Measurements from ENCODE around the gene ZFR2.

DNA sequence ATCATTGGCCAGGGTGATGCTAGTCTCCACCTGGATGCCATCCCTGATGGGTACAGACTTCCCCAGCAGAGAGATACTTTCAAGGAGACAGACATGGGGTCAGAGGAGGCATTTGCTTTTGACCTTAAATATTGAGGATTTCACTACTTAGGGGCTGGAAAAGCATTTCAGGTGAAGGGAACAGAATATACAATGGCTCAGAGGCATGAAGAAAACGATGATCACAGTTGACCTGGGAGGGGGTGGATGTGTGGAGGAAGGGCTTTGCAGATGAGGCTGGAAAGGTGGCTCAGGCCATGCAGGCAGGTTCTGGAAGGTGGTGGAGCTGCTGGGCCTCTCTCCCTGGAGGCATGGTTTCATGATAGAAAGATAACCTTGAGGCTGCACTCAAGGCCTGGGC is 86.5 kb downstream of the ZFR2 start:
- TF ChIP-seq POLR2A (IDR thresholded peaks at IDR 0.05) = no peak
- TF ChIP-seq, protein P1, sequence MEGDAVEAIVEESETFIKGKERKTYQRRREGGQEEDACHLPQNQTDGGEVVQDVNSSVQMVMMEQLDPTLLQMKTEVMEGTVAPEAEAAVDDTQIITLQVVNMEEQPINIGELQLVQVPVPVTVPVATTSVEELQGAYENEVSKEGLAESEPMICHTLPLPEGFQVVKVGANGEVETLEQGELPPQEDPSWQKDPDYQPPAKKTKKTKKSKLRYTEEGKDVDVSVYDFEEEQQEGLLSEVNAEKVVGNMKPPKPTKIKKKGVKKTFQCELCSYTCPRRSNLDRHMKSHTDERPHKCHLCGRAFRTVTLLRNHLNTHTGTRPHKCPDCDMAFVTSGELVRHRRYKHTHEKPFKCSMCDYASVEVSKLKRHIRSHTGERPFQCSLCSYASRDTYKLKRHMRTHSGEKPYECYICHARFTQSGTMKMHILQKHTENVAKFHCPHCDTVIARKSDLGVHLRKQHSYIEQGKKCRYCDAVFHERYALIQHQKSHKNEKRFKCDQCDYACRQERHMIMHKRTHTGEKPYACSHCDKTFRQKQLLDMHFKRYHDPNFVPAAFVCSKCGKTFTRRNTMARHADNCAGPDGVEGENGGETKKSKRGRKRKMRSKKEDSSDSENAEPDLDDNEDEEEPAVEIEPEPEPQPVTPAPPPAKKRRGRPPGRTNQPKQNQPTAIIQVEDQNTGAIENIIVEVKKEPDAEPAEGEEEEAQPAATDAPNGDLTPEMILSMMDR (IDR thresholded peaks at IDR 0.05) = no peak

Measured in lower leg skin (tissue), 3 donors.